SK-N-SH (cell line): ENCODE results near the gene VMAC.

Experiments
- CTCF ChIP-seq: fragments of 200-600 bp; sonication (generic); IDR thresholded peaks from 2 replicates; pipeline ENCODE4 v1.6.1; 2017; ENCODE audit warnings: antibody characterized with exemption, mild to moderate bottlenecking, moderate library complexity
- ELF1 ChIP-seq: IDR thresholded peaks from 2 replicates; pipeline ENCODE4 v1.4.0; 2012
- NRF1 ChIP-seq: IDR thresholded peaks from 2 replicates; pipeline ENCODE4 v1.6.1; 2012; ENCODE audit warnings: low read depth, mild to moderate bottlenecking, low read length
- POLR2AphosphoS5 ChIP-seq: IDR thresholded peaks from 2 replicates; pipeline ENCODE4 v1.6.1; 2012; ENCODE audit warnings: low read depth, low read length
- SMC3 ChIP-seq: IDR thresholded peaks from 2 replicates; pipeline ENCODE4 v1.6.1; 2012; ENCODE audit warnings: low read depth, low read length, improper control_type of control experiment
- YY1 ChIP-seq: IDR thresholded peaks from 2 replicates; pipeline ENCODE4 v1.4.0; 2012; ENCODE audit warnings: low read depth, mild to moderate bottlenecking

DNA sequence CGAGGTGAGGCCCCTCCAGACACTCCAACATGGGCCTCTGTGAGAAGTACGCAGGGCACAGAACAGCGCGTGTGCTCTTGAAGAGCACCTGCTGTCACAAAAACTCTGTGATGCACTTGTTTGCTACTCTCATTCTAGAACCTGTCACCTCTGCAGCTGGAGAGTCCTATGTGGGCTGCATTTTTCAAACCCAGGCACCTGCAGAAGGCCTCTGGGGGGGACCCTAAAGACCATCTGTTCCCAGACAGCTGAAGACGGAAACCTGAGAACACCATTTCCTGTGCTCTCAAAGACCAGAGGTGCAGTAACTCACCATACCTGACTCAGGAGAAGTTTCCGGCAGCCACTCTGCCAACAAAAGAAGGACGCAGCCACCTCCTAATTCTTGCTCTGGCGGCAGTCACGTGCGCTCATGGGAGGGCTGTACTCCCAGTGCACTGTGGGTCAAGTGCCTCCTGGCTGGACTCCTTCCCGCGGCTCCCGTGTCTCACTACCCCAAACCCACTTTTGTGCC, 45.2 kb downstream of the VMAC start:
- TF ChIP-seq CTCF: no peak
- TF ChIP-seq POLR2AphosphoS5: no peak
- no peak for TF ChIP-seq YY1
- TF ChIP-seq SMC3: no peak
- TF ChIP-seq ELF1: no peak
- no peak for TF ChIP-seq NRF1
